Endothelial cell of umbilical vein (primary cell): ENCODE data around the gene POLR2J. TPM values are rescaled to one million over a fixed set of nuclear protein-coding genes. Genes with fewer than 3 reads are reported as not detected.

ENCODE experiments used
- BruUV-seq: library from RNA; stranded (reverse); fragments of 400-500 nt; replicated peaks from 2 replicates; lab custom pipeline; 2021; lab: Mats Ljungman, UMichigan
- CTCF ChIA-PET: fragments of 300-600, 350-600 bp; sonication (Branson Sonifier 250); formaldehyde crosslinking; loops from one replicate; lab custom pipeline; 2021; ENCODE audit warnings: antibody characterized with exemption, inconsistent platforms; lab: Charles Lee
- POLR2A ChIA-PET: fragments of 300-600, 350-600 bp; sonication (Branson Sonifier 250); formaldehyde crosslinking; loops from one replicate; lab custom pipeline; 2021; ENCODE audit warnings: antibody characterized with exemption, inconsistent platforms; lab: Charles Lee
- DNase-seq: peaks from one replicate; pipeline ENCODE4 v3.0.0-alpha.2; 2011; ENCODE audit warnings: low read depth, low spot score
- FAIRE-seq: peaks from 2 replicates; lab custom pipeline; 2011; peaks lifted over from hg19 to GRCh38; lab: Jason Lieb, UNC
- H2AFZ ChIP-seq: 2 replicates; pipeline ENCODE4 v1.6.0; 2012; ENCODE audit warnings: low read depth, low read length, control low read depth, inconsistent platforms
- H3K27ac ChIP-seq: 2 replicates; pipeline ENCODE4 v1.5.1; 2011; ENCODE audit warnings: low read depth, mild to moderate bottlenecking, control low read depth, low read length, moderate library complexity; ENCODE audit not compliant: insufficient read depth
- H3K27me3 ChIP-seq, 2 experiments: 2 replicates each; pipeline versions ENCODE4 v1.6.0 to v1.6.1; 2011; ENCODE audit warnings: low read length in 2 of 2, mixed read lengths in 1 of 2; ENCODE audit not compliant: control insufficient read depth in 2 of 2, insufficient read depth in 2 of 2
- H3K36me3 ChIP-seq, 2 experiments: 2 replicates in 1 of 2; 3 replicates in 1 of 2; pipeline ENCODE4 v1.5.1; 2011; ENCODE audit warnings: low read length in 2 of 2, mild to moderate bottlenecking in 1 of 2, moderate library complexity in 1 of 2; ENCODE audit not compliant: control insufficient read depth in 2 of 2, insufficient read depth in 2 of 2; ENCODE audit errors: extremely low read depth in 1 of 2
- H3K4me1 ChIP-seq: 3 replicates; pipeline ENCODE4 v1.5.1; 2011; ENCODE audit warnings: mild to moderate bottlenecking, low read length; ENCODE audit not compliant: control insufficient read depth, insufficient read depth; ENCODE audit errors: extremely low read depth
- H3K4me2 ChIP-seq: 2 replicates; pipeline ENCODE4 v1.6.1; 2011; ENCODE audit warnings: low read length, control low read depth, mixed read lengths; ENCODE audit not compliant: insufficient read depth
- H3K4me3 ChIP-seq, 3 experiments: fragments of 200-600 bp in 1 of 3; sonication (generic), shearing (Covaris generic) in 1 of 3; replicated peaks in 1 of 3; 2 replicates each; pipeline ENCODE4 v1.5.1; 2011 to 2016; ENCODE audit warnings: control low read depth in 3 of 3, low read length in 3 of 3, mild to moderate bottlenecking in 2 of 3, inconsistent platforms in 1 of 3, low read depth in 1 of 3, moderate library complexity in 1 of 3; ENCODE audit not compliant: insufficient read depth in 1 of 3
- H3K79me2 ChIP-seq: 2 replicates; pipeline ENCODE4 v1.6.0; 2012; ENCODE audit warnings: low read length, inconsistent platforms; ENCODE audit not compliant: control insufficient read depth, insufficient read depth
- H3K9ac ChIP-seq: replicated peaks from 2 replicates; pipeline ENCODE3; 2011; ENCODE audit warnings: low read length, control low read depth; ENCODE audit not compliant: insufficient read depth; ENCODE audit errors: extremely low read depth
- H3K9me1 ChIP-seq: replicated peaks from 3 replicates; pipeline ENCODE4 v1.6.0; 2011; ENCODE audit warnings: mild to moderate bottlenecking, low read length; ENCODE audit not compliant: control insufficient read depth, insufficient read depth; ENCODE audit errors: extremely low read depth
- H3K9me3 ChIP-seq: replicated peaks from 2 replicates; pipeline ENCODE4 v1.5.1; 2012; ENCODE audit warnings: low read length, inconsistent platforms; ENCODE audit not compliant: control insufficient read depth, insufficient read depth
- H4K20me1 ChIP-seq: replicated peaks from 2 replicates; pipeline ENCODE3; 2011; ENCODE audit warnings: mild to moderate bottlenecking, low read length; ENCODE audit not compliant: control insufficient read depth, insufficient read depth; ENCODE audit errors: extremely low read depth
- CTCF ChIP-seq, 2 donors: IDR thresholded peaks; 1 replicate in 1 of 2; 2 replicates in 1 of 2; pipeline ENCODE4 v1.5.1; 2011; ENCODE audit warnings: low read length in 2 of 2, mild to moderate bottlenecking in 2 of 2, moderate library complexity in 2 of 2, control low read depth in 1 of 2, inconsistent platforms in 1 of 2, low read depth in 1 of 2; ENCODE audit not compliant: insufficient read depth in 1 of 2; ENCODE audit errors: extremely low read depth in 1 of 2
- EZH2 ChIP-seq: IDR thresholded peaks from 2 replicates; pipeline ENCODE4 v1.6.1; 2012; ENCODE audit warnings: borderline replicate concordance, low read depth, mild to moderate bottlenecking, moderate library complexity, low read length, inconsistent platforms; ENCODE audit not compliant: severe bottlenecking
- FOS ChIP-seq: IDR thresholded peaks from 2 replicates; pipeline ENCODE4 v1.6.1; 2011; ENCODE audit warnings: mild to moderate bottlenecking, low read length, moderate library complexity, borderline replicate concordance; ENCODE audit not compliant: insufficient read depth
- GATA2 ChIP-seq: IDR thresholded peaks from 2 replicates; pipeline ENCODE4 v1.7.0; 2011; ENCODE audit warnings: low read depth, mild to moderate bottlenecking, moderate library complexity, mixed read lengths, low read length; ENCODE audit not compliant: insufficient read length, insufficient read depth
- JUN ChIP-seq: IDR thresholded peaks from 2 replicates; pipeline ENCODE4 v1.6.1; 2011; ENCODE audit warnings: borderline replicate concordance, low read depth; ENCODE audit not compliant: insufficient read length, insufficient read depth
- MAX ChIP-seq: IDR thresholded peaks from 2 replicates; pipeline ENCODE4 v1.6.1; 2011; ENCODE audit not compliant: insufficient read depth, insufficient read length
- MYC ChIP-seq: IDR thresholded peaks from one replicate; pipeline ENCODE4 v1.6.1; 2011; ENCODE audit warnings: mild to moderate bottlenecking, low read depth, low read length
- POLR2A ChIP-seq: IDR thresholded peaks from 2 replicates; pipeline ENCODE4 v1.6.1; 2012; ENCODE audit warnings: low read depth, mild to moderate bottlenecking, control low read depth, low read length
- POLR2AphosphoS5 ChIP-seq: IDR thresholded peaks from 2 replicates; pipeline ENCODE4 v1.6.1; 2012; ENCODE audit warnings: low read depth, mild to moderate bottlenecking, control low read depth, low read length, moderate library complexity; ENCODE audit not compliant: insufficient read depth
- dilution Hi-C: fragments of 300-500 bp; cut with MboI; formaldehyde crosslinking; loops from one replicate; pipeline ENCODE4 v1.15.0; 2019; ENCODE audit warnings: low sequenced_read_pairs; ENCODE audit not compliant: extremely low pct_ligation_motif_present
- intact Hi-C: fragments of 100-400 bp; cut with micrococcal nuclease; formaldehyde crosslinking; loops from one replicate; pipeline ENCODE4 v1.10.0; 2022
- polyA plus RNA-seq, 4 experiments: library from polyadenylated mRNA; depleted of rRNA in 3 of 4; stranded (reverse) in 3 of 4; unstranded in 1 of 4; fragments of >200 nt; gene quantifications; 2 replicates each; pipeline versions ENCODE4 v1.2.1 to v1.2.3, GENCODE V29; 2011 to 2012; ENCODE audit warnings: missing spikeins in 1 of 4
- total RNA-seq: library from RNA; stranded (reverse); gene quantifications from 2 replicates; pipeline ENCODE4 v1.2.3, GENCODE V29; 2021

POLR2J gene
- total and polyA plus RNA-seq, 2 donors (not counting 3 experiments of a cell fraction or from before 2014, with no cell fraction given): 48.7 to 93.6 TPM

GRCh38 chr7:102445674-102446071 is 33.0 kb downstream of the POLR2J start:
- H3K4me1 ChIP-seq: peaks cover 2% of the 10 kb centered on the region
- no peak overlapping the region for H3K4me3 ChIP-seq
- ChIA-PET CTCF (no interaction called here), POLR2A (no interaction called here)
- BruUV-seq: no TSS peak
- peaks cover 0 to 31% of the 10 kb centered on the region in 2 experiments for H3K36me3 ChIP-seq
- intact Hi-C loops: no loop called here
- FAIRE-seq: no peak
- H3K9me1 ChIP-seq: no peaks in the 10 kb centered on the region
- H3K9ac ChIP-seq: no peak overlapping the region
- no peak for DNase-seq
- no peak overlapping the region for H2AFZ ChIP-seq
- H3K27me3 ChIP-seq: no peaks in the 10 kb centered on the region
- H4K20me1 ChIP-seq: no peaks in the 10 kb centered on the region
- TF ChIP-seq POLR2A (no peak), CTCF (IDR thresholded peaks at IDR 0.05; ENCODE audit: extremely low read depth in 1 of 2, insufficient read depth in 1 of 2, low read depth in 1 of 2, low read length in 2 of 2) (no peak), FOS (no peak), JUN (no peak), GATA2 (no peak)
- no peaks in the 10 kb centered on the region for H3K9me3 ChIP-seq
- no peak overlapping the region for H3K4me2 ChIP-seq
- no peak overlapping the region for H3K27ac ChIP-seq
- no peaks in the 10 kb centered on the region for H3K79me2 ChIP-seq
- dilution Hi-C loops: no loop called here

GRCh38 chr7:102444961-102445673 is 33.6 kb downstream of the POLR2J start:
- no peaks in the 10 kb centered on the region for H3K27me3 ChIP-seq
- TF ChIP-seq EZH2 (no peak), GATA2 (no peak), POLR2A (no peak), FOS (no peak), CTCF (IDR thresholded peaks at IDR 0.05; ENCODE audit: extremely low read depth in 1 of 2, insufficient read depth in 1 of 2, low read depth in 1 of 2, low read length in 2 of 2) (no peak), JUN (no peak), POLR2AphosphoS5 (no peak), MAX (no peak), MYC (no peak)
- H3K9me3 ChIP-seq: no peaks in the 10 kb centered on the region
- peaks cover 0 to 31% of the 10 kb centered on the region in 2 experiments for H3K36me3 ChIP-seq
- H3K27ac ChIP-seq: no peak overlapping the region
- peaks cover 7% of the 10 kb centered on the region for H3K4me1 ChIP-seq
- no peak for FAIRE-seq
- ChIA-PET CTCF (no interaction called here), POLR2A (no interaction called here)
- H3K4me3 ChIP-seq: no peak overlapping the region
- no peak overlapping the region for H2AFZ ChIP-seq
- DNase-seq: no peak
- no peak overlapping the region for H3K9ac ChIP-seq
- no peaks in the 10 kb centered on the region for H3K9me1 ChIP-seq
- dilution Hi-C loops: no loop called here
- intact Hi-C loops: no loop called here
- BruUV-seq: no TSS peak
- no peaks in the 10 kb centered on the region for H4K20me1 ChIP-seq
- H3K4me2 ChIP-seq: no peak overlapping the region
- no peaks in the 10 kb centered on the region for H3K79me2 ChIP-seq
